Tibial artery (tissue), 4 donors: Measurements from ENCODE around the gene ANKIB1.

Experiments used
- DNase-seq, 2 donors: peaks; one replicate each; pipeline ENCODE4 v3.0.0-alpha.2; 2019
- H3K27ac ChIP-seq, 2 donors: fragments of 200-600 bp; sonication (generic) in 1 of 2; 1 replicate in 1 of 2; 2 replicates in 1 of 2; pipeline ENCODE4 v1.5.1; 2018 to 2019; ENCODE audit warnings: mild to moderate bottlenecking in 1 of 2
- H3K27me3 ChIP-seq, 2 donors: fragments of 200-600 bp; sonication (generic) in 1 of 2; one replicate each; pipeline versions ENCODE4 v1.5.1 to v1.6.0; 2016 to 2019
- H3K36me3 ChIP-seq, 3 donors: fragments of 200-600 bp; sonication (generic) in 2 of 3; one replicate each; pipeline ENCODE4 v1.5.1; 2016 to 2019; ENCODE audit warnings: mild to moderate bottlenecking in 2 of 3
- H3K4me1 ChIP-seq, 4 donors: fragments of 200-600 bp; sonication (generic) in 2 of 4; 1 replicate in 3 of 4; 2 replicates in 1 of 4; pipeline ENCODE4 v1.5.1; 2016 to 2019
- H3K4me3 ChIP-seq, 2 donors: fragments of 200-600 bp; sonication (generic) in 1 of 2; 1 replicate in 1 of 2; 2 replicates in 1 of 2; pipeline ENCODE4 v1.5.1; 2018 to 2019; ENCODE audit warnings: mild to moderate bottlenecking in 2 of 2
- H3K9me3 ChIP-seq, 3 donors: fragments of 200-600 bp; sonication (generic) in 1 of 3; one replicate each; pipeline ENCODE4 v1.5.1; 2016 to 2019
- CTCF ChIP-seq, 2 experiments: fragments of 200-600 bp in 1 of 2; fragments of 450-650 bp in 1 of 2; IDR thresholded peaks; one replicate each; pipeline ENCODE4 v1.5.1; 2017 to 2019; ENCODE audit warnings: antibody characterized with exemption in 2 of 2, mild to moderate bottlenecking in 1 of 2, moderate library complexity in 1 of 2
- intact Hi-C: fragments of 100-400 bp; cut with DNase I; formaldehyde crosslinking; loops from one replicate; pipeline ENCODE4 v1.15.0; 2023; ENCODE audit warnings: low total_unique reads

Gene ANKIB1

GRCh38 chr7:92330835-92331438, 85.2 kb downstream of the ANKIB1 start:
- Histone ChIP-seq H3K27ac (no peak overlapping the region), H3K27me3 (no peaks in the 10 kb centered on the region), H3K4me3 (no peak overlapping the region), H3K9me3 (no peaks in the 10 kb centered on the region), H3K36me3 (peaks cover 0 to 13% (median 9%) of the 10 kb centered on the region in 3 donors), H3K4me1 (no peaks in the 10 kb centered on the region)
- no peak for DNase-seq
- TF ChIP-seq CTCF (IDR thresholded peaks at IDR 0.05) = no peak
- intact Hi-C loops = no loop called here

- Histone ChIP-seq H3K4me1 (no peaks in the 10 kb centered on the region), H3K4me3 (no peak overlapping the region), H3K36me3 (peaks cover 0 to 13% (median 9%) of the 10 kb centered on the region in 3 donors), H3K27ac (no peak overlapping the region), H3K9me3 (no peaks in the 10 kb centered on the region), H3K27me3 (no peaks in the 10 kb centered on the region)
- intact Hi-C loops = no loop called here
- TF ChIP-seq CTCF (IDR thresholded peaks at IDR 0.05) = no peak
- no peak for DNase-seq
These were observed 85.7 kb downstream of the ANKIB1 start for GRCh38 chr7:92331508-92331907.

GRCh38 chr7:92332782-92333181, 87.0 kb downstream of the ANKIB1 start:
- H3K27me3 ChIP-seq = no peaks in the 10 kb centered on the region
- no peak for TF ChIP-seq CTCF (IDR thresholded peaks at IDR 0.05)
- DNase-seq = no peak
- intact Hi-C loops = no loop called here
- H3K36me3 ChIP-seq = peaks cover 0 to 13% (median 7%) of the 10 kb centered on the region in 3 donors
- no peak overlapping the region for H3K27ac ChIP-seq
- no peak overlapping the region for H3K4me3 ChIP-seq
- H3K9me3 ChIP-seq = no peaks in the 10 kb centered on the region
- H3K4me1 ChIP-seq = no peaks in the 10 kb centered on the region

- intact Hi-C loops = no loop called here
- no peak overlapping the region for H3K27ac ChIP-seq
- no peak for DNase-seq
- no peaks in the 10 kb centered on the region for H3K4me1 ChIP-seq
- no peak for TF ChIP-seq CTCF (IDR thresholded peaks at IDR 0.05)
- H3K4me3 ChIP-seq = no peak overlapping the region
- H3K36me3 ChIP-seq = peaks cover 0 to 13% (median 3%) of the 10 kb centered on the region in 3 donors
- H3K9me3 ChIP-seq = no peaks in the 10 kb centered on the region
- no peaks in the 10 kb centered on the region for H3K27me3 ChIP-seq
These were observed 88.1 kb downstream of the ANKIB1 start for GRCh38 chr7:92333866-92334265.

- intact Hi-C loops = no loop called here
- no peaks in the 10 kb centered on the region for H3K4me1 ChIP-seq
These were observed 89.8 kb downstream of the ANKIB1 start for GRCh38 chr7:92335574-92335973.

More at GRCh38 chr7:92335574-92335973, 89.8 kb downstream of the ANKIB1 start:
- Histone ChIP-seq H3K36me3 (peaks cover 0 to 13% (median 3%) of the 10 kb centered on the region in 3 donors), H3K9me3 (no peaks in the 10 kb centered on the region), H3K27ac (no peak overlapping the region), H3K4me3 (no peak overlapping the region), H3K27me3 (no peaks in the 10 kb centered on the region)
- DNase-seq = no peak
- no peak for TF ChIP-seq CTCF (IDR thresholded peaks at IDR 0.05)
